SK-N-SH (cell line): ENCODE results near the gene UBE2U. TPM values are rescaled to one million over a fixed set of nuclear protein-coding genes. Genes with fewer than 3 reads are reported as not detected.

ENCODE experiments used
- CTCF ChIA-PET: fragments of 300-600, 350-600 bp; formaldehyde crosslinking; extraction: SDS; loops from one replicate; lab custom pipeline; 2021; lab: Yijun Ruan, JAX
- POLR2A ChIA-PET: fragments of 350-600 bp; sonication (Branson Sonifier 250); formaldehyde crosslinking; extraction: SDS; loops from one replicate; lab custom pipeline; 2020; ENCODE audit warnings: antibody characterized with exemption, inconsistent platforms; lab: Yijun Ruan, JAX
- DNase-seq: peaks from one replicate; pipeline ENCODE4 v3.0.0; 2012
- H2AFZ ChIP-seq: fragments of 200-600 bp; sonication (generic); 2 replicates; pipeline ENCODE4 v1.8.1; 2016; ENCODE audit warnings: antibody characterized with exemption, mild to moderate bottlenecking, low read depth
- H3F3A ChIP-seq: fragments of 200-600 bp; sonication (generic); replicated peaks from 2 replicates; pipeline ENCODE3; 2016; ENCODE audit warnings: antibody characterized with exemption, mild to moderate bottlenecking; ENCODE audit not compliant: insufficient read depth
- H3K27ac ChIP-seq, 2 experiments: fragments of 200-500 bp in 1 of 2; fragments of 200-600 bp in 1 of 2; sonication (Bioruptor generic) in 1 of 2; sonication (generic), shearing (Covaris generic) in 1 of 2; 2 replicates each; pipeline versions ENCODE4 v1.5.1 to v1.6.1; 2014 to 2016; ENCODE audit warnings: low read depth in 2 of 2, inconsistent platforms in 1 of 2, low read length in 1 of 2, mild to moderate bottlenecking in 1 of 2, mixed read lengths in 1 of 2
- H3K27me3 ChIP-seq: fragments of 200-600 bp; sonication (generic), shearing (Covaris generic); 2 replicates; pipeline ENCODE4 v1.6.1; 2016; ENCODE audit warnings: mixed run types; ENCODE audit not compliant: insufficient read depth
- H3K36me3 ChIP-seq, 2 experiments: fragments of 200-500 bp in 1 of 2; fragments of 200-600 bp in 1 of 2; sonication (Bioruptor generic) in 1 of 2; sonication (generic) in 1 of 2; replicated peaks in 1 of 2; 2 replicates each; pipeline versions ENCODE3 to v1.5.1; 2014 to 2016; ENCODE audit warnings: low read length in 1 of 2, mild to moderate bottlenecking in 1 of 2; ENCODE audit not compliant: insufficient read depth in 2 of 2, control insufficient read depth in 1 of 2
- H3K4me1 ChIP-seq, 2 experiments: fragments of 200-500 bp in 1 of 2; fragments of 200-600 bp in 1 of 2; sonication (Bioruptor generic) in 1 of 2; sonication (generic), shearing (Covaris generic) in 1 of 2; 2 replicates each; pipeline versions ENCODE4 v1.5.1 to v1.6.1; 2014 to 2016; ENCODE audit warnings: low read depth in 1 of 2, low read length in 1 of 2, mixed run types in 1 of 2; ENCODE audit not compliant: insufficient read depth in 2 of 2, control insufficient read depth in 1 of 2
- H3K4me2 ChIP-seq: fragments of 200-600 bp; sonication (generic), shearing (Covaris generic); 2 replicates; pipeline ENCODE4 v1.6.1; 2017; ENCODE audit warnings: mixed run types
- H3K4me3 ChIP-seq, 2 experiments: fragments of 200-500 bp in 1 of 2; fragments of 200-600 bp in 1 of 2; sonication (Bioruptor generic) in 1 of 2; sonication (generic), shearing (Covaris generic) in 1 of 2; 2 replicates each; pipeline versions ENCODE4 v1.5.1 to v1.8.1; 2014 to 2016; ENCODE audit warnings: low read depth in 2 of 2, inconsistent platforms in 1 of 2, low read length in 1 of 2, mild to moderate bottlenecking in 1 of 2, mixed read lengths in 1 of 2, moderate library complexity in 1 of 2
- H3K79me2 ChIP-seq: fragments of 200-600 bp; sonication (generic); 2 replicates; pipeline ENCODE4 v1.8.1; 2017; ENCODE audit warnings: mild to moderate bottlenecking; ENCODE audit not compliant: insufficient read depth
- H3K9ac ChIP-seq: fragments of 200-600 bp; sonication (generic); 2 replicates; pipeline ENCODE4 v1.6.1; 2017; ENCODE audit warnings: mixed run types
- H3K9me2 ChIP-seq: fragments of 200-600 bp; sonication (generic); 2 replicates; pipeline ENCODE4 v1.6.1; 2017; ENCODE audit warnings: mixed run types
- H3K9me3 ChIP-seq: fragments of 200-600 bp; sonication (generic); 2 replicates; pipeline ENCODE4 v1.6.1; 2017; ENCODE audit warnings: mixed run types, mild to moderate bottlenecking, moderate library complexity
- H4K20me1 ChIP-seq: fragments of 200-600 bp; sonication (generic); 2 replicates; pipeline ENCODE4 v1.6.1; 2017; ENCODE audit warnings: mild to moderate bottlenecking, mixed run types; ENCODE audit not compliant: insufficient read depth
- ELF1 ChIP-seq: IDR thresholded peaks from 2 replicates; pipeline ENCODE4 v1.4.0; 2012
- EP300 ChIP-seq, 2 experiments: IDR thresholded peaks; 2 replicates each; pipeline versions ENCODE4 v1.4.0 to v1.6.1; 2012; ENCODE audit warnings: borderline replicate concordance in 1 of 2, low read depth in 1 of 2, low read length in 1 of 2
- EZH2phosphoT487 ChIP-seq: fragments of 200-600 bp; sonication (generic); IDR thresholded peaks from 2 replicates; pipeline ENCODE4 v1.6.1; 2017; ENCODE audit warnings: low read depth, mixed run types, mild to moderate bottlenecking, antibody characterized with exemption, moderate library complexity, borderline replicate concordance
- FOSL2 ChIP-seq: IDR thresholded peaks from 2 replicates; pipeline ENCODE4 v1.4.0; 2012; ENCODE audit warnings: low read depth, mild to moderate bottlenecking, moderate library complexity, borderline replicate concordance
- FOXM1 ChIP-seq: IDR thresholded peaks from 2 replicates; pipeline ENCODE4 v1.4.0; 2012; ENCODE audit warnings: low read depth, mild to moderate bottlenecking
- GABPA ChIP-seq: IDR thresholded peaks from 2 replicates; pipeline ENCODE4 v1.4.0; 2012; ENCODE audit warnings: low read depth, mild to moderate bottlenecking
- MEF2A ChIP-seq: IDR thresholded peaks from 2 replicates; pipeline ENCODE4 v1.4.0; 2012; ENCODE audit warnings: low read depth, borderline replicate concordance
- MXI1 ChIP-seq: IDR thresholded peaks from 2 replicates; pipeline ENCODE4 v1.6.1; 2012; ENCODE audit warnings: mild to moderate bottlenecking, low read depth, low read length, improper control_type of control experiment
- NFIC ChIP-seq: IDR thresholded peaks from 2 replicates; pipeline ENCODE4 v1.4.0; 2012; ENCODE audit warnings: borderline replicate concordance
- RAD21 ChIP-seq: IDR thresholded peaks from 2 replicates; pipeline ENCODE4 v1.6.1; 2012; ENCODE audit warnings: mild to moderate bottlenecking, low read length
- SIN3A ChIP-seq: IDR thresholded peaks from 2 replicates; pipeline ENCODE4 v1.6.1; 2012; ENCODE audit warnings: low read depth, mild to moderate bottlenecking, low read length, moderate library complexity, borderline replicate concordance
- SMC3 ChIP-seq: IDR thresholded peaks from 2 replicates; pipeline ENCODE4 v1.6.1; 2012; ENCODE audit warnings: low read depth, low read length, improper control_type of control experiment
- TCF12 ChIP-seq: IDR thresholded peaks from 2 replicates; pipeline ENCODE4 v1.4.0; 2012
- TEAD4 ChIP-seq: IDR thresholded peaks from 2 replicates; pipeline ENCODE4 v1.4.0; 2012; ENCODE audit warnings: mild to moderate bottlenecking, borderline replicate concordance; ENCODE audit not compliant: insufficient read depth
- YY1 ChIP-seq: IDR thresholded peaks from 2 replicates; pipeline ENCODE4 v1.4.0; 2012; ENCODE audit warnings: low read depth, mild to moderate bottlenecking
- WGBS: methylation state at CpG from one replicate; pipeline ENCODE4 v1.1.6; 2017; ENCODE audit warnings: low lambda C conversion rate; 5-methylcytosine and 5-hydroxymethylcytosine counted together
- polyA plus RNA-seq, 3 experiments: library from polyadenylated mRNA; depleted of rRNA; stranded (reverse); fragments of >200 nt; gene quantifications; 2 replicates each; pipeline ENCODE4 v1.2.3, GENCODE V29; 2012
- TF ChIP-seq, protein P1 (sequence below): fragments of 150-350 bp; IDR thresholded peaks from 2 replicates; pipeline ENCODE4 v1.6.1; 2017; ENCODE audit warnings: antibody characterized with exemption, low read length, low read depth, borderline replicate concordance
- TF ChIP-seq, protein P2 (sequence below): IDR thresholded peaks from 2 replicates; pipeline ENCODE4 v1.6.1; 2012; ENCODE audit warnings: mild to moderate bottlenecking, low read depth, low read length, moderate library complexity
- TF ChIP-seq, protein P3 (sequence below): fragments of 200-600 bp; sonication (generic); IDR thresholded peaks from 2 replicates; pipeline ENCODE4 v1.6.1; 2017; ENCODE audit warnings: antibody characterized with exemption, mild to moderate bottlenecking, moderate library complexity
- TF ChIP-seq, protein P4 (sequence below): IDR thresholded peaks from 2 replicates; pipeline ENCODE4 v1.4.0; 2012; ENCODE audit warnings: low read depth
- TF ChIP-seq, protein P5 (sequence below): IDR thresholded peaks from 2 replicates; pipeline ENCODE4 v1.4.0; 2012; ENCODE audit warnings: low read depth, borderline replicate concordance

UBE2U gene
- polyA plus RNA-seq, 1 of the 3 experiments (the other 2 are of a cell fraction) = not detected

DNA sequence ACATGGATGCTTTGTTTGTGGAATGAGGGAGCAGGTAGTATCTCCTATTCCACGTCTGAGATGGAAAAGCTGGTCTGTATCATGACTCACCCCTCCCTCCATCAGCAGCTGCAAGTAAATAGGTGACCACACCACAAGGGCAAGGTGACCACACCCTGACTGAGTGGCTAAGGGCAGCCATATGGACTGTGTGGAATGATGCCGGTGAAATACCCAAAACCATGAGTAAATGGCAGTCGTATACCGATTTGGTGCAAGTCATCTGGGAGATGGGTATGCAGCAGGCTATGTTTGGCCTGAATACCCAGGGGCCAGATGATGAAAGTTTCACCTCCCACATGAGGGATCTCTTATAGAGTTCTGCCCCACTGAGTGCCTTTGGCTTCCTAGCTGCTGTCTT, 15.8 kb upstream of the UBE2U start:
- no peak for DNase-seq
- Histone ChIP-seq H3K4me3 (no peak overlapping the region), H3K9me2 (no peaks in the 10 kb centered on the region), H3K27me3 (no peaks in the 10 kb centered on the region), H3K4me2 (no peak overlapping the region), H3K27ac (no peak overlapping the region), H3K4me1 (peaks cover 0 to 7% of the 10 kb centered on the region in 2 experiments; a peak in 3 of 4 replicates), H3K9ac (no peak overlapping the region), H4K20me1 (no peaks in the 10 kb centered on the region), H3F3A (no peaks in the 10 kb centered on the region), H3K36me3 (no peaks in the 10 kb centered on the region), H3K79me2 (no peaks in the 10 kb centered on the region), H2AFZ (no peak overlapping the region), H3K9me3 (no peaks in the 10 kb centered on the region)
- CTCF ChIA-PET = interaction anchor here (1.1 kb wide), 1 partner anchor 10 kb away, joined by 3 read pairs; no protein-coding TSS in a partner anchor
- WGBS = 91% methylated on average over 4 of the region's 4 CpGs
- POLR2A ChIA-PET = no interaction called here
- TF ChIP-seq FOSL2 (no peak), SIN3A (no peak), NFIC (no peak), FOXM1 (no peak), MEF2A (no peak), TCF12 (no peak), YY1 (no peak), EZH2phosphoT487 (no peak), ELF1 (no peak), MXI1 (no peak), GABPA (no peak), EP300 (IDR thresholded peaks at IDR 0.05; ENCODE audit: borderline replicate concordance in 1 of 2, low read depth in 1 of 2, low read length in 1 of 2) (no peak), RAD21 (no peak), SMC3 (no peak), TEAD4 (no peak)
- TF ChIP-seq, protein P1, sequence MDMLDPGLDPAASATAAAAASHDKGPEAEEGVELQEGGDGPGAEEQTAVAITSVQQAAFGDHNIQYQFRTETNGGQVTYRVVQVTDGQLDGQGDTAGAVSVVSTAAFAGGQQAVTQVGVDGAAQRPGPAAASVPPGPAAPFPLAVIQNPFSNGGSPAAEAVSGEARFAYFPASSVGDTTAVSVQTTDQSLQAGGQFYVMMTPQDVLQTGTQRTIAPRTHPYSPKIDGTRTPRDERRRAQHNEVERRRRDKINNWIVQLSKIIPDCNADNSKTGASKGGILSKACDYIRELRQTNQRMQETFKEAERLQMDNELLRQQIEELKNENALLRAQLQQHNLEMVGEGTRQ = no peak
- TF ChIP-seq, protein P2, sequence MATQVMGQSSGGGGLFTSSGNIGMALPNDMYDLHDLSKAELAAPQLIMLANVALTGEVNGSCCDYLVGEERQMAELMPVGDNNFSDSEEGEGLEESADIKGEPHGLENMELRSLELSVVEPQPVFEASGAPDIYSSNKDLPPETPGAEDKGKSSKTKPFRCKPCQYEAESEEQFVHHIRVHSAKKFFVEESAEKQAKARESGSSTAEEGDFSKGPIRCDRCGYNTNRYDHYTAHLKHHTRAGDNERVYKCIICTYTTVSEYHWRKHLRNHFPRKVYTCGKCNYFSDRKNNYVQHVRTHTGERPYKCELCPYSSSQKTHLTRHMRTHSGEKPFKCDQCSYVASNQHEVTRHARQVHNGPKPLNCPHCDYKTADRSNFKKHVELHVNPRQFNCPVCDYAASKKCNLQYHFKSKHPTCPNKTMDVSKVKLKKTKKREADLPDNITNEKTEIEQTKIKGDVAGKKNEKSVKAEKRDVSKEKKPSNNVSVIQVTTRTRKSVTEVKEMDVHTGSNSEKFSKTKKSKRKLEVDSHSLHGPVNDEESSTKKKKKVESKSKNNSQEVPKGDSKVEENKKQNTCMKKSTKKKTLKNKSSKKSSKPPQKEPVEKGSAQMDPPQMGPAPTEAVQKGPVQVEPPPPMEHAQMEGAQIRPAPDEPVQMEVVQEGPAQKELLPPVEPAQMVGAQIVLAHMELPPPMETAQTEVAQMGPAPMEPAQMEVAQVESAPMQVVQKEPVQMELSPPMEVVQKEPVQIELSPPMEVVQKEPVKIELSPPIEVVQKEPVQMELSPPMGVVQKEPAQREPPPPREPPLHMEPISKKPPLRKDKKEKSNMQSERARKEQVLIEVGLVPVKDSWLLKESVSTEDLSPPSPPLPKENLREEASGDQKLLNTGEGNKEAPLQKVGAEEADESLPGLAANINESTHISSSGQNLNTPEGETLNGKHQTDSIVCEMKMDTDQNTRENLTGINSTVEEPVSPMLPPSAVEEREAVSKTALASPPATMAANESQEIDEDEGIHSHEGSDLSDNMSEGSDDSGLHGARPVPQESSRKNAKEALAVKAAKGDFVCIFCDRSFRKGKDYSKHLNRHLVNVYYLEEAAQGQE = no peak
- TF ChIP-seq, protein P3, sequence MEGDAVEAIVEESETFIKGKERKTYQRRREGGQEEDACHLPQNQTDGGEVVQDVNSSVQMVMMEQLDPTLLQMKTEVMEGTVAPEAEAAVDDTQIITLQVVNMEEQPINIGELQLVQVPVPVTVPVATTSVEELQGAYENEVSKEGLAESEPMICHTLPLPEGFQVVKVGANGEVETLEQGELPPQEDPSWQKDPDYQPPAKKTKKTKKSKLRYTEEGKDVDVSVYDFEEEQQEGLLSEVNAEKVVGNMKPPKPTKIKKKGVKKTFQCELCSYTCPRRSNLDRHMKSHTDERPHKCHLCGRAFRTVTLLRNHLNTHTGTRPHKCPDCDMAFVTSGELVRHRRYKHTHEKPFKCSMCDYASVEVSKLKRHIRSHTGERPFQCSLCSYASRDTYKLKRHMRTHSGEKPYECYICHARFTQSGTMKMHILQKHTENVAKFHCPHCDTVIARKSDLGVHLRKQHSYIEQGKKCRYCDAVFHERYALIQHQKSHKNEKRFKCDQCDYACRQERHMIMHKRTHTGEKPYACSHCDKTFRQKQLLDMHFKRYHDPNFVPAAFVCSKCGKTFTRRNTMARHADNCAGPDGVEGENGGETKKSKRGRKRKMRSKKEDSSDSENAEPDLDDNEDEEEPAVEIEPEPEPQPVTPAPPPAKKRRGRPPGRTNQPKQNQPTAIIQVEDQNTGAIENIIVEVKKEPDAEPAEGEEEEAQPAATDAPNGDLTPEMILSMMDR = no peak
- TF ChIP-seq, protein P4, sequence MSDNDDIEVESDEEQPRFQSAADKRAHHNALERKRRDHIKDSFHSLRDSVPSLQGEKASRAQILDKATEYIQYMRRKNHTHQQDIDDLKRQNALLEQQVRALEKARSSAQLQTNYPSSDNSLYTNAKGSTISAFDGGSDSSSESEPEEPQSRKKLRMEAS = no peak
- TF ChIP-seq, protein P5, sequence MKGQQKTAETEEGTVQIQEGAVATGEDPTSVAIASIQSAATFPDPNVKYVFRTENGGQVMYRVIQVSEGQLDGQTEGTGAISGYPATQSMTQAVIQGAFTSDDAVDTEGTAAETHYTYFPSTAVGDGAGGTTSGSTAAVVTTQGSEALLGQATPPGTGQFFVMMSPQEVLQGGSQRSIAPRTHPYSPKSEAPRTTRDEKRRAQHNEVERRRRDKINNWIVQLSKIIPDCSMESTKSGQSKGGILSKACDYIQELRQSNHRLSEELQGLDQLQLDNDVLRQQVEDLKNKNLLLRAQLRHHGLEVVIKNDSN = no peak
